ENCODE data around the gene ZCRB1.
A peak's percentile ranks its signal among the peaks of the same experiment; 100 is the strongest.

The ZCRB1 gene

GRCh38 chr12:42309996-42310395, 15.9 kb downstream of the ZCRB1 start:
- TF ChIP-seq ZNF274 (IDR thresholded peaks at IDR 0.05; ENCODE audit: low read depth, low read length) (no peak), YY1 (IDR thresholded peaks at IDR 0.05; ENCODE audit: insufficient read depth, insufficient read length) (no peak), SUZ12 (IDR thresholded peaks at IDR 0.05; ENCODE audit: extremely low read depth, insufficient read depth, insufficient read length) (no peak)
- no peak overlapping the region for H3K4me3 ChIP-seq (ENCODE audit: insufficient read length, low read depth)

DNA sequence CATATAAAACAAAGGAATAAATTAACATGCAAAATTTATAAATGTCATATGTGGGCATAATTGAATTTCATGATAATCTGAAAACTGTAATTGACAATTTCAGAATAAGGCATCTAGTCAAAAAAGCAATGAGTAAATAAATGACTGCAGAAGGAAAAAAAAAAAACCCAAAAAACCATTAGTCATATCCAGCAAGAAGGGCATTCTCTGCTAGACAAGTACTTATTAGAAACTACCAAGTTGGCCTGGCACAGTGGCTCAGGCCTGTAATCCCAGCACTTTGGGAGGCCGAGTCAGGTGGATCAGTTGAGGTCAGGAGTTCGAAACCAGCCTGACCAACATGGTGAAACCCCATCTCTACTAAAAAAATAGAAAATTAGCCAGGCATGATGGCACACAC, 17.5 kb downstream of the ZCRB1 start:
- peaks cover 14% of the 10 kb centered on the region for H3K36me3 ChIP-seq (ENCODE audit: insufficient read depth, insufficient read length, low read length)
- no peak for TF ChIP-seq SUZ12 (IDR thresholded peaks at IDR 0.05; ENCODE audit: extremely low read depth, insufficient read depth, insufficient read length)
- TF ChIP-seq YY1 (IDR thresholded peaks at IDR 0.05; ENCODE audit: insufficient read depth, insufficient read length) = no peak
- TF ChIP-seq ZNF274 (IDR thresholded peaks at IDR 0.05; ENCODE audit: low read depth, low read length) = no peak
- H3K9me3 ChIP-seq (ENCODE audit: insufficient read depth, low read length) = no peaks in the 10 kb centered on the region
- H3K4me3 ChIP-seq (ENCODE audit: insufficient read length, low read depth) = no peak overlapping the region
- H3K9ac ChIP-seq (ENCODE audit: insufficient read length, low read depth) = no peak overlapping the region
- H3K27me3 ChIP-seq (ENCODE audit: insufficient read depth, insufficient read length) = no peaks in the 10 kb centered on the region
- H3K4me1 ChIP-seq (ENCODE audit: insufficient read depth, insufficient read length) = no peaks in the 10 kb centered on the region
- DNase-seq (ENCODE audit: low read depth, low spot score) = no peak

More at GRCh38 chr12:42309996-42310395, 15.9 kb downstream of the ZCRB1 start:
- H3K27me3 ChIP-seq (ENCODE audit: insufficient read depth, insufficient read length) = no peaks in the 10 kb centered on the region
- no peak overlapping the region for H3K9ac ChIP-seq (ENCODE audit: insufficient read length, low read depth)
- H3K36me3 ChIP-seq (ENCODE audit: insufficient read depth, insufficient read length, low read length) = peaks cover 20% of the 10 kb centered on the region
- DNase-seq (ENCODE audit: low read depth, low spot score) = no peak
- H3K4me1 ChIP-seq (ENCODE audit: insufficient read depth, insufficient read length) = no peaks in the 10 kb centered on the region
- no peaks in the 10 kb centered on the region for H3K9me3 ChIP-seq (ENCODE audit: insufficient read depth, low read length)

DNA sequence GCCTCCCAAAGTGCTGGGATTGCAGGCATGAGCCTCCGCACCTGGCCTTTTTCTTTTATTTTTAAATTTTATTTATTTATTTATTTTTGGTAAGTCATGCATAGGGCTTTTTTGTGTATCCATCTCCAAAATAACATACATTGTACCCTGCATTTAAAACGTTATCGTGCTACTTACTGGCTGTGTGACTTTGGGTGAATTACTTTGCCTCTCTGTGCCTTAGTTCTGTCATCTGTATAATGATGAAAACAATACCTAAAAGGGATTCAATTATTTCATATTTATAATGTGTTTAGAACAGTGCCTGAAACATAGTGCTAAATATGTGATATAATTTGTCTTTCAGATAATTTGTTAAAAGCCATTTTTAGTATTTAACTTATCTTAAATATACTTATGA, 19.6 kb downstream of the ZCRB1 start:
- Histone ChIP-seq H3K27me3 (ENCODE audit: insufficient read depth, insufficient read length) (no peaks in the 10 kb centered on the region), H3K4me3 (ENCODE audit: insufficient read length, low read depth) (no peak overlapping the region), H3K9me3 (ENCODE audit: insufficient read depth, low read length) (no peaks in the 10 kb centered on the region; the same call in 1 of the 2 replicates), H3K4me1 (ENCODE audit: insufficient read depth, insufficient read length) (no peaks in the 10 kb centered on the region), H3K9ac (ENCODE audit: insufficient read length, low read depth) (no peak overlapping the region), H3K36me3 (ENCODE audit: insufficient read depth, insufficient read length, low read length) (no peaks in the 10 kb centered on the region)
- no peak for DNase-seq (ENCODE audit: low read depth, low spot score)
- TF ChIP-seq SUZ12 (IDR thresholded peaks at IDR 0.05; ENCODE audit: extremely low read depth, insufficient read depth, insufficient read length) = no peak
- no peak for TF ChIP-seq YY1 (IDR thresholded peaks at IDR 0.05; ENCODE audit: insufficient read depth, insufficient read length)
- TF ChIP-seq ZNF274 (IDR thresholded peaks at IDR 0.05; ENCODE audit: low read depth, low read length) = no peak

- TF ChIP-seq YY1 (IDR thresholded peaks at IDR 0.05; ENCODE audit: insufficient read depth, insufficient read length) (no peak), ZNF274 (IDR thresholded peaks at IDR 0.05; ENCODE audit: low read depth, low read length) (no peak), SUZ12 (IDR thresholded peaks at IDR 0.05; ENCODE audit: extremely low read depth, insufficient read depth, insufficient read length) (no peak)
- DNase-seq (ENCODE audit: low read depth, low spot score) = no peak
Observed at GRCh38 chr12:42299392-42300308, 26.2 kb downstream of the ZCRB1 start.

DNA sequence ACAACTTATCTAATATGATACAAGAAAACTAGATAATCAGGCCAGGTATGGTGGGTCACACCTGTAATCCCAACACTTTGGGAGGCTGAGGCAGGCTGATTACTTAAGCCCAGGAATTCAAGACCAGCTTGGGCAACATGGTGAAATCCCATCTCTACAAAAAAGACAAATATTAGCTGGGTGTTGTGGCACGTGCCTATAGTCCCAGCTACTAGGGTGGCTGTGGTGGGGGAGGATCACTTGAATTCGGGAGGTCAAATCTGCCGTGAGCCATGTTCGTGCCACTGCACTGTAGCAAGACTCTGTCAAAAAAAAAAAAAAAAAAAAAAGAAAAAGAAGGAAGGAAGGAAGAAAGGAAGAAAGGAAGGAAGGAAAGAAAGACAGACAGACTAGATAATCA, 27.0 kb downstream of the ZCRB1 start:
- no peak for DNase-seq (ENCODE audit: low read depth, low spot score)
- Histone ChIP-seq H3K4me1 (ENCODE audit: insufficient read depth, insufficient read length) (no peaks in the 10 kb centered on the region), H3K36me3 (ENCODE audit: insufficient read depth, insufficient read length, low read length) (no peaks in the 10 kb centered on the region), H3K4me3 (ENCODE audit: insufficient read length, low read depth) (no peak overlapping the region), H3K27me3 (ENCODE audit: insufficient read depth, insufficient read length) (no peaks in the 10 kb centered on the region), H3K9ac (ENCODE audit: insufficient read length, low read depth) (no peak overlapping the region), H3K9me3 (ENCODE audit: insufficient read depth, low read length) (peaks cover 3% of the 10 kb centered on the region; the same call in 1 of the 2 replicates)
- TF ChIP-seq SUZ12 (IDR thresholded peaks at IDR 0.05; ENCODE audit: extremely low read depth, insufficient read depth, insufficient read length) = no peak
- no peak for TF ChIP-seq ZNF274 (IDR thresholded peaks at IDR 0.05; ENCODE audit: low read depth, low read length)
- no peak for TF ChIP-seq YY1 (IDR thresholded peaks at IDR 0.05; ENCODE audit: insufficient read depth, insufficient read length)

More at GRCh38 chr12:42299392-42300308, 26.2 kb downstream of the ZCRB1 start:
- H3K4me1 ChIP-seq (ENCODE audit: insufficient read depth, insufficient read length) = no peaks in the 10 kb centered on the region
- H3K9me3 ChIP-seq (ENCODE audit: insufficient read depth, low read length) = peaks cover 3% of the 10 kb centered on the region; the same call in 1 of the 2 replicates
- no peak overlapping the region for H3K4me3 ChIP-seq (ENCODE audit: insufficient read length, low read depth)
- no peak overlapping the region for H3K9ac ChIP-seq (ENCODE audit: insufficient read length, low read depth)
- no peaks in the 10 kb centered on the region for H3K27me3 ChIP-seq (ENCODE audit: insufficient read depth, insufficient read length)
- no peaks in the 10 kb centered on the region for H3K36me3 ChIP-seq (ENCODE audit: insufficient read depth, insufficient read length, low read length)

GRCh38 chr12:42296503-42297109, 29.3 kb downstream of the ZCRB1 start:
- H3K9ac ChIP-seq (ENCODE audit: insufficient read length, low read depth) = no peak overlapping the region
- TF ChIP-seq ZNF274 (IDR thresholded peaks at IDR 0.05; ENCODE audit: low read depth, low read length) (no peak), YY1 (IDR thresholded peaks at IDR 0.05; ENCODE audit: insufficient read depth, insufficient read length) (no peak), SUZ12 (IDR thresholded peaks at IDR 0.05; ENCODE audit: extremely low read depth, insufficient read depth, insufficient read length) (no peak)
- H3K9me3 ChIP-seq (ENCODE audit: insufficient read depth, low read length) = peaks cover 3% of the 10 kb centered on the region; the same call in 1 of the 2 replicates
- H3K4me3 ChIP-seq (ENCODE audit: insufficient read length, low read depth) = no peak overlapping the region
- no peaks in the 10 kb centered on the region for H3K27me3 ChIP-seq (ENCODE audit: insufficient read depth, insufficient read length)
- peak; percentile 57 for DNase-seq (ENCODE audit: low read depth, low spot score)
- H3K4me1 ChIP-seq (ENCODE audit: insufficient read depth, insufficient read length) = no peaks in the 10 kb centered on the region
- H3K36me3 ChIP-seq (ENCODE audit: insufficient read depth, insufficient read length, low read length) = no peaks in the 10 kb centered on the region

DNA sequence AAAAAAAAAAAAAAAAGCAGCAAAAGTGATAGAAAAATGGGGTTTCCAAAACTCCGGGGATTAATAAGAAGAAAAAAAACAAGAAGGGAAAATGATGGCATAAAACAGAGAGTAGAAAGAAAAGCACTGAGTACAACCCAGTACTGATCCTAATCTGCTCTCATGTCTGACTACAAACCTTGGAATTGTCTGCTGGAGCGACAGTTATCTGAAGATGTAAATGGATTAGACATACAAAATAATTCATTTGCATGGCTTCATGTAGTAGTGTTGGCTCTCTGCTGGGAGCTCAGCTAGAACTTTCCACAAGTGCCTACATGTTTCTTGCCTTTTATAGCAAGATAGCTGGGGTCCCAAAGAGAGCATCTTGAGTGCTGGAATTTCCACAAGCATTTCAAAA, 34.2 kb downstream of the ZCRB1 start:
- peaks cover 2% of the 10 kb centered on the region; the same call in 1 of the 2 replicates for H3K9me3 ChIP-seq (ENCODE audit: insufficient read depth, low read length)
- H3K4me1 ChIP-seq (ENCODE audit: insufficient read depth, insufficient read length) = no peaks in the 10 kb centered on the region
- no peak overlapping the region for H3K9ac ChIP-seq (ENCODE audit: insufficient read length, low read depth)
- no peaks in the 10 kb centered on the region for H3K36me3 ChIP-seq (ENCODE audit: insufficient read depth, insufficient read length, low read length)
- no peak overlapping the region for H3K4me3 ChIP-seq (ENCODE audit: insufficient read length, low read depth)
- no peak for DNase-seq (ENCODE audit: low read depth, low spot score)
- no peaks in the 10 kb centered on the region for H3K27me3 ChIP-seq (ENCODE audit: insufficient read depth, insufficient read length)
- no peak for TF ChIP-seq ZNF274 (IDR thresholded peaks at IDR 0.05; ENCODE audit: low read depth, low read length)
- TF ChIP-seq YY1 (IDR thresholded peaks at IDR 0.05; ENCODE audit: insufficient read depth, insufficient read length) = no peak
- no peak for TF ChIP-seq SUZ12 (IDR thresholded peaks at IDR 0.05; ENCODE audit: extremely low read depth, insufficient read depth, insufficient read length)

All from NT2/D1 (cell line).